Heart left ventricle (tissue), 16 donors: Measurements from ENCODE around the gene ABCC4. TPM values are rescaled to one million over a fixed set of nuclear protein-coding genes. Genes with fewer than 3 reads are reported as not detected.
"Not testable (repeated sequence)": the region's sequence is repeated elsewhere in the genome, so short reads cannot be mapped to it uniquely, and the experiment has no call there.

Experiments used
- ATAC-seq, 4 donors: fragments of 200-7000 bp; cut with Tn5 transposase; one replicate each; pipeline ENCODE4 v1.9.1; 2020 to 2022; ENCODE audit warnings: moderate library complexity in 4 of 4, mild to moderate bottlenecking in 3 of 4, moderate number of reproducible peaks in 1 of 4
- DNase-seq, 5 donors: peaks; one replicate each; pipeline ENCODE4 v3.0.0-alpha.2; 2020
- H3K27ac ChIP-seq, 12 donors: fragments of 200-600 bp; sonication (generic) in 4 of 12; one replicate each; pipeline versions ENCODE4 v1.5.0 to v1.8.0; 2016 to 2022; ENCODE audit warnings: mild to moderate bottlenecking in 2 of 12
- H3K27me3 ChIP-seq, 9 donors: fragments of 200-600 bp; sonication (generic) in 2 of 9; one replicate each; pipeline versions ENCODE4 v1.5.1 to v1.8.0; 2016 to 2022; ENCODE audit warnings: mild to moderate bottlenecking in 3 of 9
- H3K36me3 ChIP-seq, 9 donors: fragments of 200-600 bp; sonication (generic) in 2 of 9; one replicate each; pipeline versions ENCODE4 v1.5.0 to v1.8.0; 2018 to 2022; ENCODE audit warnings: mild to moderate bottlenecking in 2 of 9
- H3K4me1 ChIP-seq, 12 donors: fragments of 200-600 bp; sonication (generic) in 4 of 12; one replicate each; pipeline versions ENCODE4 v1.5.0 to v1.8.0; 2016 to 2022; ENCODE audit warnings: mild to moderate bottlenecking in 3 of 12
- H3K4me3 ChIP-seq, 12 donors: fragments of 200-600 bp; sonication (generic) in 4 of 12; one replicate each; pipeline versions ENCODE4 v1.5.0 to v1.8.0; 2017 to 2022; ENCODE audit warnings: mild to moderate bottlenecking in 9 of 12, moderate library complexity in 4 of 12
- H3K9me3 ChIP-seq, 12 donors: fragments of 200-600 bp; sonication (generic) in 4 of 12; one replicate each; pipeline versions ENCODE4 v1.5.0 to v1.8.0; 2016 to 2022; ENCODE audit warnings: mild to moderate bottlenecking in 1 of 12
- CTCF ChIP-seq, 12 donors: fragments of 200-600 bp; sonication (generic) in 4 of 12; IDR thresholded peaks; one replicate each; pipeline versions ENCODE4 v1.5.0 to v1.8.0; 2018 to 2022; ENCODE audit warnings: antibody characterized with exemption in 12 of 12, mild to moderate bottlenecking in 5 of 12
- POLR2A ChIP-seq, 2 donors: fragments of 450-650 bp; IDR thresholded peaks; one replicate each; pipeline ENCODE4 v1.6.1; 2017; ENCODE audit warnings: antibody characterized with exemption in 2 of 2, mild to moderate bottlenecking in 2 of 2, moderate library complexity in 2 of 2
- WGBS, 4 donors: extraction: QIAGEN DNeasy Blood & Tissue Kit in 2 of 4; methylation state at CpG; one replicate each; pipeline versions ENCODE4 v1.1.5 to v1.1.7; 2013 to 2018; 5-methylcytosine and 5-hydroxymethylcytosine counted together
- intact Hi-C, 10 donors: fragments of 100-400 bp; cut with DNase I; formaldehyde crosslinking; loops; one replicate each; pipeline versions ENCODE4 v1.11.1 to v1.14.2; 2022
- polyA plus RNA-seq, 2 donors: library from polyadenylated mRNA; stranded (reverse); fragments of 200-250 nt; gene quantifications; one replicate each; pipeline ENCODE4 v1.2.3, GENCODE V29; 2013
- total RNA-seq, 9 donors: library from RNA; depleted of rRNA in 2 of 9; stranded (reverse); fragments of >200 nt in 2 of 9; fragmentation: NEBNext Ultra II Directional in 3 of 9; extraction: Animal tissue kit (Norgen Biotek cat#: 25700) in 3 of 9; gene quantifications; one replicate each; pipeline versions ENCODE4 v1.1.0 to v1.2.4, GENCODE V29; 2016 to 2023
- donor health status: ischemic (EF 13 %, LVEDD 7.1; RV severe dilation, severe dysfunction).
- donor health status: healthy with polysubstance abuse.
- donor health status: DM: no; HTN: yes; CAD: no.
- donor health status: DM: no; HTN: no; CAD: no.
- donor health status: ischemic (EF 25% LVEDD 6.9; RV normal size, moderate dysfunction).
- donor health status: ischemic (EF 25% LVEDD 5.7; RV mildly dilated, moderate dysfunction).
- donor health status: healthy.
- donor health status: DM: yes; HTN: yes; CAD: no.
- donor health status: ischemic (EF 35%, LVEDD 5.7; RV mildly dilated, moderate dysfunction).
- donor health status: nonischemic (EF 11% LVEDD 7.7; RV severe dilation, severe dysfunction).
- donor health status: DM: yes; HTN: yes; CAD: no.
- donor health status: PGD.
- donor health status: ischemic (EF 29% LVEDD 5.4; RV normal size, mild dysfunction).
- donor health status: nonischemic (EF 23%, LVEDD 6.1; RV moderate dilation, normal function).

Gene ABCC4
- total and polyA plus RNA-seq, 11 donors: 0.69 to 9.0 (median 5.3) TPM

GRCh38 chr13:95195146-95195545 is 106.1 kb downstream of the ABCC4 start:
- Histone ChIP-seq H3K27me3 (no peaks in the 10 kb centered on the region), H3K4me3 (no peak overlapping the region), H3K27ac (no peak overlapping the region), H3K9me3 (peaks cover 0 to 4% (median 0%) of the 10 kb centered on the region in 12 donors), H3K4me1 (peaks cover 0 to 2% (median 0%) of the 10 kb centered on the region in 12 donors), H3K36me3 (peaks cover 0 to 5% (median 0%) of the 10 kb centered on the region in 9 donors)
- WGBS, 4 donors: 87 to 92% (median 91%) methylated on average over 6 of the region's 6 CpGs
- ATAC-seq (no peak), DNase-seq (no peak)
- TF ChIP-seq CTCF (IDR thresholded peaks at IDR 0.05): no peak
- no peak for TF ChIP-seq POLR2A (IDR thresholded peaks at IDR 0.05)
- intact Hi-C loops: loop anchor here in 6 of 10 donors (10.0 kb wide), 3 partner anchors 100 to 640 kb away; no protein-coding TSS in a partner anchor

GRCh38 chr13:95193509-95194230 is 107.6 kb downstream of the ABCC4 start:
- H3K27ac ChIP-seq: no peak overlapping the region
- peaks cover 0 to 5% (median 0%) of the 10 kb centered on the region in 9 donors for H3K36me3 ChIP-seq
- DNase-seq (no peak), ATAC-seq (no peak)
- 87 to 96% (median 92%) methylated on average over 13 of the region's 13 CpGs for WGBS, 4 donors
- intact Hi-C loops: loop anchor here in 9 of 10 donors (2.0 to 10.0 kb wide), 10 partner anchors 101 to 641 kb away; partner anchors contain the start of gene ABCC4 (in 3 of the 9)
- peaks cover 0 to 3% (median 0%) of the 10 kb centered on the region in 12 donors for H3K9me3 ChIP-seq
- no peaks in the 10 kb centered on the region for H3K27me3 ChIP-seq
- H3K4me1 ChIP-seq: peaks cover 0 to 2% (median 0%) of the 10 kb centered on the region in 12 donors
- TF ChIP-seq CTCF (IDR thresholded peaks at IDR 0.05) (no peak), POLR2A (IDR thresholded peaks at IDR 0.05) (no peak)
- no peak overlapping the region for H3K4me3 ChIP-seq

- H3K9me3 ChIP-seq: no peaks in the 10 kb centered on the region
- ATAC-seq: no peak
- WGBS, 4 donors: 73 to 87% (median 79%) methylated on average over 7 of the region's 7 CpGs
Measured at GRCh38 chr13:95192998-95193397, 108.3 kb downstream of the ABCC4 start.

GRCh38 chr13:95192564-95192945 is 108.7 kb downstream of the ABCC4 start:
- intact Hi-C loops: loop anchor here in 9 of 10 donors (2.0 to 10.0 kb wide), 10 partner anchors 102 to 642 kb away; partner anchors contain the start of gene ABCC4 (in 3 of the 9)
- not testable (repeated sequence) for H3K27me3 ChIP-seq, H3K27ac ChIP-seq, DNase-seq, H3K9me3 ChIP-seq, H3K4me3 ChIP-seq, H3K4me1 ChIP-seq, ATAC-seq, H3K36me3 ChIP-seq
- WGBS, 4 donors: 81 to 89% (median 86%) methylated on average over 4 to 5 of the region's 5 CpGs

More at GRCh38 chr13:95192998-95193397, 108.3 kb downstream of the ABCC4 start:
- intact Hi-C loops: loop anchor here in 9 of 10 donors (2.0 to 10.0 kb wide), 10 partner anchors 102 to 642 kb away; partner anchors contain the start of gene ABCC4 (in 3 of the 9)
- TF ChIP-seq CTCF (IDR thresholded peaks at IDR 0.05): no peak
- TF ChIP-seq POLR2A (IDR thresholded peaks at IDR 0.05): no peak
- H3K4me1 ChIP-seq: peaks cover 0 to 2% (median 0%) of the 10 kb centered on the region in 12 donors
- H3K27me3 ChIP-seq: no peaks in the 10 kb centered on the region
- no peak for DNase-seq
- H3K27ac ChIP-seq: no peak overlapping the region
- H3K4me3 ChIP-seq: no peak overlapping the region
- peaks cover 0 to 5% (median 0%) of the 10 kb centered on the region in 9 donors for H3K36me3 ChIP-seq
